ENCODE results near the gene PUS3.

PUS3 gene

DNA sequence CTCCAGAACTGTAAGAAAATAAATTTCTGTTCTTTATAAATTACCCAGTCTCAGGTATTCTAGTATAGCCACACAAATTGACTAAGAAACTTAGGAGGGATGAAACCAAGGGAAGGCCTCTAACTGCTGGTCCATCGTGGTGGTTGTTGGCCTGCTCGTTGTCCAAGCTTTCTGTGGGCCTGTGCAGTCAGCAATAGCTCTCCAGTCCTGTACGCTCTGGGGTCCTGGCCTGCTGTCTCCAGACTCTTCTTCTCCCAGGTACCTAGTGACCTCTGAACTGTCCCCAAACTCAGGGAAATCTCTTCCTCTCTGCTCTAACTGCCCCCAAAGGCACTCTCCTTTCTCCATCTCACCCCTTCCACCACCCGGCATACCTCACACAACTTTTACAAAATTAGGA, 37.1 kb upstream of the PUS3 start:
- no peak for ATAC-seq

DNA sequence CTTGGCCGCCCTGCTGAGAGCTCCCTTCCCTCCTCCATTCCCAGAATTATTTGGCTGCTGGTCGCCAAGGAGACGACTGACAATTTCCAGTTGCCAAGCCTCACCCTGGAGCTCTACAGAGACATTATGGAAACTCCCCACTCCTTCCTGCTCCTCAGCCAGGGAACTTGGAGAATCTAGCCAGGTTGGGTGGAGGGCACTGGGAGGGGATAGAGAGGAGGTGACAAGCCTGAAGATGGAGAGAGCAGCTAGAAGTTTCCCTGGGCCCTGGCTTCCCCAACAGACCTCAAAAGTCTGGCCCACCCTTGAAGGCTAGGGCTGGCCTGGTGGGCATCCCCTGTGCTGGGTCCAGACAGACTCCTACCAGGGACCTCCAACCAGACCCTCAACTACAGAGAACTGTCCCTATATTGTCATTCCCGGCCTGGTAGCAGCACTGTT, 36.1 kb upstream of the PUS3 start:
- ATAC-seq, result no peak

DNA sequence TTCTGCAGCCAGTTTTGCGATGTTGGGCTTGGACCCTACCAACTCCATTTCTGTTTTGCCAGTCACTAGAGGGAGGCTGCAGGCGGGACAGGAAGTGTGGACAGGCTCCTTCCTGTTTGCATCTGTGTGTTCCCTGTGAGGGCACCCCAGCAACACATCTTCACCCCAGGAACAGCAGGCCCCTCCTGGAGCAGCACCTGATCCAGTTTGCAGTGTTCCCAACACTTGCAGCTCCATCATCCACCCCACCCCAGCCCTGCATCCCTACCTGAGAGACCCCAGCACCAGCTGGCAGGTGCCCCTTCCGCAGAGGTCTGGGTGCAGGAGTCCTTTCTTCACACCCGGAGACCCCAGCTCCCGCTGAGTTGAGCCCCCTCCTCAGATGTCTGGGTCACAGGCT, 35.4 kb upstream of the PUS3 start:
- no peak for ATAC-seq

DNA sequence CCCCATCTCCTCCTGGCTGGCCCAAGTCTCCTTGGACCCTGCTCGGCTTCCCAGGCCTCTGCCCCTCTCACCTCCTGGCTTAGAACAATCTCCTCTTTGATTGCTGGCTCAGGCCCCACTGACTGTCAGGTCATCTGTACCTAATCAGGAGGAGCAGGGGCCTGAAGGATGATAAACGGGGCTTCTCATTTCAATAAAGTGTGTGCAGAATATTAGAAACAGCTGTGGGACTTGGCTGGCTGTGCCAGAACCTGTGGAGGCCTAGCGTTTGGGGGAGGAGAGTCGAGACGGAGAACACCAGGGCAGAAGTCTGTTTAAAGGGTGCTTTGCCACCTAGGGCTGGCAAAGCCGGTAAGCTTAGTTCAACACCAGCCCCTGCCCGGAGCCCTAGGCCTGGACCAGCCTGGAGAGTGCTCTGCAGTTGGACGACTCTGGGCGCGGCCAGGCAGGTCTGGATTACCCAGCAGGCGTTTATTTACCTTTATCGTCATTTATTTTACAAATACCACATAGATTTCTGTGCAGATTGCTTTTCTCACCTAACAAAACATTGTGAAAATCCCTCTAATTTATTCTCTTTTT, 32.7 kb upstream of the PUS3 start:
- ATAC-seq, result no peak

DNA sequence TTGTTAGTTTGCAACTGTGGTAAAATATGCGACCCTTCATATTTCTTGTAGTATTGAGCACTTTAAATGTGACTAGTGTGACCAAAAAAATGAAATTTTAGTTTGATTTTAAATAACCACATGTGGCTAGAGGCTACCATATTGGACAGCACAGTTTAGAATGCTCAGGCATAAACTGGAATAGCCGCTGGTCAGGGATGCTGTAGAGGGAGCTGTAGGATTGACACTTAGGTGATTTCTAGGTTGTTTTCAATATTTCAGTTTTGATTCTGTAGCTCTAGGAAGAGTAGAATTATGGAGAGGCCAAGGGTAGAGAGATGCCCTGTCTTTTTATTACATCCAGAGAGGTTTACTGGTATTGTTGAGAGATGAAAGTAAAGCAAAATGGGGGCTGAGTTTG, 32.0 kb upstream of the PUS3 start:
- ATAC-seq, result no peak

DNA sequence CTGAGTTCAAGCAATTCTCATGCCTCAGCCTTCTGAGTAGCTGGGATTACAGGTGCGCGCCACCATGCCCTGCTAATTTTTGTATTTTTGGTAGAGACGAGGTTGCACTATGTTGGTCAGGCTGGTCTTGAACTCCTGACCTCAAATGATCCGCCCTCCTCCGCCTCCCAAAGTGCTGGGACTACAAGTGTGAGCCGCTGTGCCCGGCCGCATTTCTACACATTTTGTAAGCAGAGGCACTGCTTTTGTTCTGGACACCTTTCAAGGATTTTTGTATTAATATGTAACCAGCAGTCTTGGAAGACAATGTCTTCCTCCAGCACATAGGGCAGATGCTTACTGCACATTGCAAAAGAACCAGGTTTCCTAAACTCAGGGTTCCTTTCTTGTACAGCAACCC, 31.5 kb upstream of the PUS3 start:
- ATAC-seq, result no peak

DNA sequence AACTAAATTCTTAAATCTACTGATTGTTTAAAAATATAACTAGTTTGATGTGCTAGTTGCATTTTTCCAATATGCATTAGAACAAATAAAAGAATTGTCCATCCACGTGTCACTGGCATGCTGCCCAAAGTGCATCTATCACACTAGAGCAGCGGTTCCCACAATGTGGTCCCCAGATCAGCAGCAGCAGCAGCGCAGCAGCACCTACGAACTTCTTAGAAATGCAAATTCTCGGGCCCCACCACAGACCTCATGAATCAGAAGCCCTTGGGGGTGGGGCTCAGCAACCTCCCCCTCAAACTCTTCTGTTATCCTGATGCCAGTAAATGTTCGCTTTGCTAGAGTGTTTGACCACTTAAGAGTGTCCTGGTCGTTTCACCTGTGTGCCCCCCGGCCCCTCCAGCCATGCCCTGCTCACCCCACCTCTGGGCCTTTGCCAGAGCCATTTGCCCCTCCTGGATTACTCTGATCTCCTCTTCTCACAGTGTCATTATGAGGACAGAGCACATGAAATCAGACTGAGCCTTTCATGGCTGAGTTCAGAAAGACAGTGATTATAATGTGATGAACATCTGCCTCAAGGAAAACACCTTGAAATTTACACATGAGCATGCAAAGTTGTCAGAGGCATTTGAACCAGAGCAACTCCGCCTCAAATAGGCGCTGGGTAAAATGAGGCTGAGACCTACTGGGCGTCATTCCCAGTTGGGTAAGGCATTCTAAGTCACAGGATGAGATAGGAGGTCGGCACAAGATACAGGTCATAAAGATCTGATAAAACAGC, 30.2 kb upstream of the PUS3 start:
- peak in 1 of 2 donors; percentile 17 for ATAC-seq

DNA sequence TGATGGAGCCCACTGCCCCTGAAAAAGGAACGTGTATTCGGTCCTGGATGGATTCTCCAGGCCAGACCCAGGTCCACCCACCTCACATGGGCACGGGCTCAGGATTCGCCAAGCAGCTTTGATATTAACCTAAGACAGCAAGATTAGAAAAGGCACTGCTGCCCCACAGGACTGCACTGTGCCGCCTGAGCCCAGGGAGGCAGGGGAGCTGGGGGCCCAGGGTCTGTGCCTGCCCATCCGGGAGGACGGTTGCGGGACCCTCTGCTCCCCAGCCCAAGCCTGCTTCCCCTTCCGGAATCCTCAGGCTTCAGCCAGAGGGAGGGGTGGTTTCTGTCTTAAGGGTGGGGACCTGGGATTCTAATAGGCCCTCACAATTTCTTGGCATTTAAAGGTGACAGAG, 29.3 kb upstream of the PUS3 start:
- ATAC-seq, result no peak

DNA sequence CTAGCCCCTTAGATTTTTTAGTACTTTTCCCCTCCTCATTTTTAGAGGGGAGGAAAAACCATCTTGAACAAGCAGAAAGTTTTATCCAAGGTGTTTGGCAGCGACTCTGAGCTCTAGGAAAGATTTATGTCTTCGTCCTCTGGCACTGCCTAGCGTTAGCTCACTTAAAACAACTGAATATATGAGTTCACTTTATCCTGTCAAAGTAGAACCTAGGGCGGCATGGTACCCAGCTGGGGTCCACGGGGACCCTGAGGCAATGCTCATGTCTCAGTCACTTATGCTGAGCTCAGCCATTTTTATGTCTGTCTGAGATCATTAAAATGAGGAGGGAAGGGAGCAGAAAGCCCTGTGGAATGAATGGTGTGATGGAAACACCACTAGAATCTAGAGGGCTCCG, 28.7 kb upstream of the PUS3 start:
- ATAC-seq, result no peak

DNA sequence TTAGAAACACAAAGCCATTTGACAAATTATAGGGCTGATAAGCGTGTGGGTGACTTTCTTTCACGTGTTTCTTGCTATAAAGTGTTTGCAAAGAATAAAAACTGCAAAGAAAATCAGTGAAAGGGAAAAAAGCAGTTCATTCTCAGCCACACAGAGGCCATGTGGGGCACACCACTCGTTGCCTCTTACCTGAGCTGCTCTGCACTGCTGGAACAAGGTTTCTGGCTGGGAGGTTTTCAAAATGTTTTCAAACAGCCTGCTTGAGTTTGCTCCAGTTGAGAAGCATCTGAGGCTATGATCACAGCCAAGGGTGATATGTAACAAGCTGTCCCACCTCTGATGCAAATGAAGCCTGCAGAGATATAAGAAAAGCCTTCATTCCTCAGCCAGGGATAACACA, 28.1 kb upstream of the PUS3 start:
- ATAC-seq, result no peak

DNA sequence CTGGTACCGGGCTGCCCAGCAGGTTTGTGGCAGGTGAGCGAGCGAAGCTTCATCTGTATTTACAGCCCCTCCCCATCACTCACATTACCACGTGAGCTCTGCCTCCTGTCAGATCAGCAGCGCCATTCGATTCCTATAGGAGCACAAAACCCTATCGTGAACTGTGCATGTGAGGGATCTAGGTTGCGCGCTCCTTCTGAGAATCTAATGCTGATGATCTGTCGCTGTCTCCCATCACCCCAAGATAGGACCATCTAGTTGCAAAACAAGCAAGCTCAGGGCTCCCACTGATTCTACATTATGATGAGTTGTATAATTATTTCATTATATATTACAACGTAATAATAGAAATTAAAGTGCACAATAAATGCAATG, 27.1 kb upstream of the PUS3 start:
- no peak for ATAC-seq

DNA sequence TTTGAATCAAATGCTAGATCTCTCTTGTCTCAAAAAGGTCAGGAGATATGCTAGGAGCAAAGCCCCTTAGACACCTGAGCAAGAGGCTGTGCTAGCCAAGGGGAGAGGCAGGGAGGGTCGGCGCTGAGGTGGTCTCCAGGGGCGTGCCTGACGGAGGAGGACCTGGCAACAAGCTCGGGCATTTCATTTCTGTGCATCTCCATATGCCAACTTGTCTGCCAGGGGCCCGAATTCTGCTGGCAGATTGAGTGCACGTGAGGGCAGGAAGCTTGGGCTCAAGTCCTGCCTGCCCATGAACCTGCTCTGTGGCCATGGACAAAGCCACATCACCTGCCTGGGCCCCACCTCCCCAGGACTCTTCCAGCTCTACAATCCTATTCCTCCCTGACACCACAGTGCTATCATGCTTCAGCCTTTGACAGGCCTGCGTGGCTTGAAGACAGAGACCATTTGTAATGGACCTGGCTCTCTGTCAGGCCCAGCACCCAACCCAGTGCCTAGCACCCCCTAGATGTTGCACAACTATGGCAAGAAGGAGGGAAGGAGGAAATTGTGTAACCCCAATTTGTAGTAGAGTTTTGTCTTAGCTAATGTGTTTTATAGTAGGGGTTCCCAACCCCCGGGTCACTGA, 26.6 kb upstream of the PUS3 start:
- no peak for ATAC-seq

DNA sequence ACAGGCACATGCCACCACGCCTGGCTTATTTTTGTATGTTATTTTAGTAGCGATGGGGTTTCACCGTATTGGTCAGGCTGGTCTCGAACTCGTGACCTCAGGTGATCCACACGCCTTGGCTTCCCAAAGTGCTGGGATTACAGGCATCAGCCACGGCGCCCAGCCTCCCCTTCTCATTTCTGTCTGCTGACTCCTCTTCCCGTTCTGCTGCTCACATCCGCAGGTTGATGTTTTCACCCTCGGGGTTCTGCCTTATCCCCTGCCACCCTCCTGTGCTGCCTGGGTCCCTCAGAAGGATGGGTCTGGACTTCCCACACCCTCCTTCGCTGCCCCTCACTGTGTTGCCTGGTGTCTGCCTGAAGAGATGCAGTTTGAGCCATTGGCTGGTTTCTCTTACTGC, 23.7 kb upstream of the PUS3 start:
- ATAC-seq, result no peak

DNA sequence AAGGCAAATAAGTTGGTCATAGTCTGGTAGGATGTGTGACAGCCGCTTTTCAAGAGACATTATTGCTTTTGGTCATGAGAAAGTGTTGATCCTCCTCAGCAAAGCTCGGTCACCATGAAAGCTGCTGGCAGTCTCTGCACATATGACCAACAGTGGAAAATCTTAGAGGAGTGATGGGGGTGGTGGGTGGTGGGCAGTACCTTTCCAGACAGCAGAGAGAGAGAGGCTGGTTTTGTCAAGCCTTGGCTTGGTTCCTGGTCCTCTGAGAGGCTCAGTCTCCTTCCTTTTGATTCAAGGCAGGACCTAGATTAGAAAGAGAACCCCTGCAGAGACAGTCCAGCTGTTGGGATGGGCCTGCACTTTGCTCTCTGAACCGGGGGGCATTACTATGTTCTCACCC, 22.8 kb upstream of the PUS3 start:
- ATAC-seq, result no peak

DNA sequence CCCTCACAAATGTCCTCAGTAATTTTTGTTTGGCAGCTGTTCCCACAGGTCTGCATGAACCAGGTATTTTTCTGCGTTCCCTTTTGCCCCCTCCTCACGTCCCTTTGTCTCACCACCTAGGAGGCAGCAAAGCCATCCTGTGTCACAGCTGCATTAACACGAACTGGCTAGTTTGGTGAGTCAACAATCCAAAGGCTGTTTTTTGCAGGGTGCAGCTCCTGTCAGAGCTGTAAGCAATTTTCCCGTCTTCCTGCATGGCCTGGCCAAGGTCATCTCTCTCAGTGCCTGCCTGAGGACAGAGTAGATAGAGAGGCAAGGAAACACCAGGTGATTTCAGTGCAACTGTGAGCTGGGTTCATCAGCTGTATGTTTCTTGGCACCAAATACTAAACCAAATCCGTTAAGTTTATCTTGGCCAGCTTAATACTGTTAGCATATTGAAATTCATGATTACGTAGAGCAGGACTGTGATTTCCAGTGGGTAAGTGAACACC, 22.3 kb upstream of the PUS3 start:
- no peak for ATAC-seq

DNA sequence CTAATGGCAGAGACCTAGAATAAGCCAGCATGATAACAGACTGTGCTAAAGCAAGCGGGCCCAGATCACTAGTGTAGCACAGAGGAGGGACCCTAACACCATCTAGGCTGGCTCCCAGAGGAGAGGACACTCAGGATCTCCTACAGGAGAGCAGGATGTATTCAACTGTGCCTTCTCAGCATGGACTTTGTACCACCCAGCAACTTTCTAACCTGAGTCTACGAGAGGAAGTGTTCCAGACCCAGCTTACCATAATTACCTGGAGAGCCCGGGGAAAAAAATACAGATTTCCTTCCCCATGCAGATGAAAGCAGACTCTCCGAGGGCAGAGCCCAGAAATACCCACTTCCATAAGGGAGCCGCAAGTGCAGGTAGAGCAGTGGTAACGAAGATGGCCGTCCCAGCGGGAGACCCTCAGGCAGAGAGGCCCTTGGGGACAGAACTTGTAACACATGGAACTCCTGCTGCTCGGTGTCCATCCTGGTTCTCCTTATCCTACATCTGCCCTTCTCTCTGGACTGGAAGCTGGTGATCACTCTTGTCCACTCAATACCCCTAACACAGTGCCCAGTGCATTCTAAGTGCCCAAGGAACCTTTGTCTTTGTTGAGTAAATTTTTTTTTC, 21.5 kb upstream of the PUS3 start:
- ATAC-seq, result no peak

DNA sequence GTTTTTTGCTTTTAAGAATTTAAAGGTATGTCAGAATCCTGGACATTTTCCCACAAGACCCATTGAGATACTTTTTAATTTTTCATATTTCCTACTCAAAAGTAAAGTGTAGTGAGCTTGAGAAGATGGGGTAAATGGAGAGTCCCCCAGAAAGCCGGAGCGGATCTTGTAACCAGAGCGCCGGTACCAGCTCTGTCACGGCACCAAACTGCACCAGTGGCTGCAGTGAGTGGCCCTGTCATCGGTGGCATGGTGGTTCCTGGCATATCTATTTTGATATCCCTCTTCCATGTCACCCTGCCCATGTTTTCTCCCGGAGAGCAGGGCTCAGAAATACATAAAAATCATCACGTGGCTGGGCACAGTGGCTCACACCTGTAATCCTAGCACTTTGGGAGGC, 20.6 kb upstream of the PUS3 start:
- ATAC-seq, result no peak

DNA sequence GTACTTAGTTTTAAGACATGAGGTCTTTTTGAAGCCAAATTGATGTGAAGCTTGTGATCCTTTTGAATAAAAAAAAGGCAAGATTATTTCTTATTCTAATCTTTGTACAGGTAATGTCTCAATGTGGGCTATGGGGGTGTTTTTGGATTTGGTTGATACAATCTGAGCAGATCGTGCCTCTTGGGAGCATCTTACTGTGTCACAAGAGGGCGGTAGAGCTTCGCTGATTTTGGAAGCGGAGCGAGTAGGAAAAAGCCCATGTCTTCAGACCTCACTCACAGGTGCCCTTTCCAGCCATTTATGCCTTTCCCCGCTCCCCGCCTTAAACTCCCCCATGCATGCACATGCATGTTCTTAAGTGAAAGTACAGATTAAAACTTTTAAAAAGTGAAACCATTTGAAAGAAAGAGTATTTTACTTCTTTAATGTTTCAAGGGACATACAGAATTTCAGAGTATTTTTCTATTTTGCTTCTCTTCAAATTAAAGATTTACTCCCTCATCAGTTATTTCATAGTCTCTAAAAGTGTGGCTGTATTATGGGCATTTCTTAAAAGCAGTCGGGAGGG, 20.1 kb upstream of the PUS3 start:
- peak; percentile 51 for ATAC-seq

DNA sequence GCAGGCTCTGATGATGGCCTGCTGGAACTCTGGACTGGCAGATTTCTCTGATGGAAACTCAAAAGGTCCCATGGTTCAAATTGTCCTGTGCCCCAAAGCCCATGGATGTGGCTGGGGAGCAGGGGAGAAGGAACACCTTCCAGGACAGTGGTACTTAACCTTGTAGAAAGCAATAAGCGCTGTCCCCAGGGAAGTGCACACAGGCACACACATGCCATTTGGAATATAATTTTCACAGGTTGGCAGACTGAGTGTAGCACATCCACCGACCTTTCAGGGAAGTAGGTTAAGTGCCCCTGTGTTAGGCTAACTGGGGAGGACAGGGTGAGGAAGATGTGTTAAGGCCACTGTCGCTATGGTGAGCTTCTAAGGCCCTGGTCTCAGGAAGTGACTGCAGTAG, 19.1 kb upstream of the PUS3 start:
- ATAC-seq, result no peak

DNA sequence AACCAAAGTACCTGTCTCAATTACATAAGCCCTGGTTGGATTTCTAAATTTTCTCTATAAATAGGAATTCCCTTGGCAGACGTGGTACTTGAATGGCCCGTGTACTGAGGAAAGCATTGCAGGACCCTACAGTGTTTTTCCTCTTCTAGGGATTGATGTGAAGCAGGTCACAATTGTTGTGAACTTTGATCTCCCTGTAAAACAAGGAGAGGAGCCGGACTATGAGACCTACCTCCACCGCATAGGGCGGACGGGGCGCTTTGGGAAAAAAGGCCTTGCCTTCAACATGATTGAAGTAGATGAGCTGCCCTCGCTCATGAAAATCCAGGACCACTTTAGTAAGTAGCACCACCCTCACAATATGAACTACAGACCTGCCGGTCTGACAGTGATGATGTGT, 18.0 kb upstream of the PUS3 start:
- no peak for ATAC-seq

DNA sequence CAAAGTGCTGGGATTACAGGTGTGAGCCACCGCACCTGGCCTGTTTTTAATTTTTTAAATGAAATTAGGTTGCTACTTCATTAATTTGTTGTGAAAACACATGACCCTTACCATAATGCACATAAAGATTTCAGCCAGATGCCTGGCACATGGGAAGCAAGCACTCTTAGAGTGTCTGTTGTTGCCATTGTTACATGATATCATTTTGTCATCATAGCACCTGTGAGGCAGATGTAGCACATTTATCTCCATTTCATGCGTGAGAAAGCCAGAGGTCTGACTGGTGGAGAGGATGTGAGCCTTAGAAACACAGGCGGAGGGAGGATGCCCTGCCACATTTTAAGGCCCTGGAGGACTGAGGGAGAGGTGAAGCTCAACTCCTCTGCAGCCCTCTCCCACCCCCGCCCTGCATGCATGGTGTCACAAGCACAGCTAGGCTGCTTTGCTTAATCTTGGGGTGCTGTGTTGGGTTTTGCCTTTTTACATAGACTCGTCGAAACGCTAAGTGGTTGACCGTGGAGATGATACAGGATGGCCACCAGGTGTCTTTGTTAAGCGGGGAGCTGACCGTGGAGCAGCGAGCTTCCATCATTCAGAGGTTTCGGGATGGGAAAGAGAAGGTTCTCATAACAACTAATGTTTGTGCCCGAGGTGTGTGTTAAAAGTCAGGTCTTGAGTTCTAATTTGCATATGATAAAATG, 15.3 kb upstream of the PUS3 start:
- ATAC-seq, result no peak

DNA sequence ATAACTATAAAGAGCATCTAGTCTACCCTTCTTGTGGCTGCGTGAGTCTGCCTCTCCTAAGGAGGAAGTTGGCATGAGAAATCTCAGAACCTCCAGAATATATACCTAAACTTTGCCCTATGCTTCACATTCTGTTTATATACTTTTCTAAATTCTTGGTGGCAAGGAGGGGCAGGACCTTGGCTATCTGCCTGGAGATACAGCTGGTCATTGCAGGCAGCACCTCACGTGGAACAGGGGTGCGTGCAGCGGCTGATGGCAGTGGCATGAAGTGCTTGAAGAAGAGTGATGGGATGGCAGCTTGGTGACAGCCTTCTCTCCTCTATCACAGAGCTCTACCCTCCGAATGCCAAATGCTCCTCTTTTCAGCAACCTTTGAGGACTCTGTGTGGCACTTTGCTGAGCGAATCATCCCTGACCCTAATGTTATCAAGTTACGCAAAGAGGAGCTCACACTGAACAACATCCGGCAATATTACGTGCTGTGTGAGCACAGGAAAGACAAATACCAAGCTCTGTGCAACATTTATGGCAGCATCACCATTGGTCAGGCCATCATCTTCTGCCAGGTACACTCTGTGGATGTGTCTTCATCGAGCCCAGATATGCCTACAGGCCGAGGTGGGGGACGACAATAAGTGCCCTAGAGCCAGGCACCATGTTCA, 13.8 kb upstream of the PUS3 start:
- ATAC-seq, result no peak
